ENCODE data around the gene PROP1.
"Not testable (repeated sequence)": the region's sequence is repeated elsewhere in the genome, so short reads cannot be mapped to it uniquely, and the experiment has no call there.

Gene PROP1

GRCh38 chr5:177982956-177983355 is 13.1 kb downstream of the PROP1 start:
- H3K4me1 ChIP-seq (ENCODE audit: control insufficient read depth, insufficient read depth, low read length) = no peaks in the 10 kb centered on the region
- WGBS, 2 experiments = 92 to 93% methylated on average over 5 of the region's 5 CpGs
- peaks cover 45% of the 10 kb centered on the region for H3K27me3 ChIP-seq (ENCODE audit: control insufficient read depth, insufficient read depth, low read length, poor library complexity, severe bottlenecking)
- H3K36me3 ChIP-seq (ENCODE audit: control insufficient read depth, insufficient read depth, low read length) = no peaks in the 10 kb centered on the region
- H3K4me3 ChIP-seq (ENCODE audit: insufficient read depth, low read depth, low read length) = no peak overlapping the region
- no peak overlapping the region for H3K27ac ChIP-seq (ENCODE audit: insufficient read depth, low read depth, low read length, poor library complexity, severe bottlenecking)
- H3K9me3 ChIP-seq (ENCODE audit: control insufficient read depth, low read length) = no peaks in the 10 kb centered on the region

GRCh38 chr5:177982072-177982727 is 13.8 kb downstream of the PROP1 start:
- WGBS, 2 experiments = 50 to 53% methylated on average over 17 of the region's 17 CpGs
- no peak overlapping the region for H3K27ac ChIP-seq (ENCODE audit: insufficient read depth, low read depth, low read length, poor library complexity, severe bottlenecking)
- no peaks in the 10 kb centered on the region for H3K4me1 ChIP-seq (ENCODE audit: control insufficient read depth, insufficient read depth, low read length)
- H3K4me3 ChIP-seq (ENCODE audit: insufficient read depth, low read depth, low read length) = no peak overlapping the region
- no peaks in the 10 kb centered on the region for H3K36me3 ChIP-seq (ENCODE audit: control insufficient read depth, insufficient read depth, low read length)
- H3K9me3 ChIP-seq (ENCODE audit: control insufficient read depth, low read length) = no peaks in the 10 kb centered on the region
- peaks cover 45% of the 10 kb centered on the region for H3K27me3 ChIP-seq (ENCODE audit: control insufficient read depth, insufficient read depth, low read length, poor library complexity, severe bottlenecking)

- 86 to 87% methylated on average over 24 to 25 of the region's 26 CpGs for WGBS, 2 experiments
- H3K27ac ChIP-seq (ENCODE audit: insufficient read depth, low read depth, low read length, poor library complexity, severe bottlenecking) = no peak overlapping the region
Measured at GRCh38 chr5:177981296-177982071, 14.6 kb downstream of the PROP1 start.

GRCh38 chr5:177980743-177981151 is 15.3 kb downstream of the PROP1 start:
- Histone ChIP-seq H3K27me3 (ENCODE audit: control insufficient read depth, insufficient read depth, low read length, poor library complexity, severe bottlenecking) (peaks cover 35% of the 10 kb centered on the region), H3K36me3 (ENCODE audit: control insufficient read depth, insufficient read depth, low read length) (no peaks in the 10 kb centered on the region), H3K4me3 (ENCODE audit: insufficient read depth, low read depth, low read length) (no peak overlapping the region), H3K27ac (ENCODE audit: insufficient read depth, low read depth, low read length, poor library complexity, severe bottlenecking) (no peak overlapping the region), H3K4me1 (ENCODE audit: control insufficient read depth, insufficient read depth, low read length) (no peaks in the 10 kb centered on the region), H3K9me3 (ENCODE audit: control insufficient read depth, low read length) (no peaks in the 10 kb centered on the region)
- WGBS, 2 experiments = 70 to 71% methylated on average over 10 of the region's 10 CpGs

More at GRCh38 chr5:177981296-177982071, 14.6 kb downstream of the PROP1 start:
- H3K27me3 ChIP-seq (ENCODE audit: control insufficient read depth, insufficient read depth, low read length, poor library complexity, severe bottlenecking) = peaks cover 43% of the 10 kb centered on the region
- no peaks in the 10 kb centered on the region for H3K9me3 ChIP-seq (ENCODE audit: control insufficient read depth, low read length)
- no peak overlapping the region for H3K4me3 ChIP-seq (ENCODE audit: insufficient read depth, low read depth, low read length)
- H3K36me3 ChIP-seq (ENCODE audit: control insufficient read depth, insufficient read depth, low read length) = no peaks in the 10 kb centered on the region
- H3K4me1 ChIP-seq (ENCODE audit: control insufficient read depth, insufficient read depth, low read length) = no peaks in the 10 kb centered on the region

- H3K36me3 ChIP-seq (ENCODE audit: control insufficient read depth, insufficient read depth, low read length) = not testable (repeated sequence)
Measured at GRCh38 chr5:177977600-177977999, 18.4 kb downstream of the PROP1 start.

GRCh38 chr5:177973066-177973635 is 22.9 kb downstream of the PROP1 start:
- Histone ChIP-seq H3K4me1 (ENCODE audit: control insufficient read depth, insufficient read depth, low read length) (no peaks in the 10 kb centered on the region), H3K27ac (ENCODE audit: insufficient read depth, low read depth, low read length, poor library complexity, severe bottlenecking) (no peak overlapping the region), H3K36me3 (ENCODE audit: control insufficient read depth, insufficient read depth, low read length) (no peaks in the 10 kb centered on the region), H3K4me3 (ENCODE audit: insufficient read depth, low read depth, low read length) (no peak overlapping the region), H3K9me3 (ENCODE audit: control insufficient read depth, low read length) (no peaks in the 10 kb centered on the region), H3K27me3 (ENCODE audit: control insufficient read depth, insufficient read depth, low read length, poor library complexity, severe bottlenecking) (no peaks in the 10 kb centered on the region)
- WGBS, 2 experiments = 88 to 96% methylated on average over 5 of the region's 5 CpGs

More at GRCh38 chr5:177977600-177977999, 18.4 kb downstream of the PROP1 start:
- H3K27ac ChIP-seq (ENCODE audit: insufficient read depth, low read depth, low read length, poor library complexity, severe bottlenecking); H3K27me3 ChIP-seq (ENCODE audit: control insufficient read depth, insufficient read depth, low read length, poor library complexity, severe bottlenecking); H3K4me1 ChIP-seq (ENCODE audit: control insufficient read depth, insufficient read depth, low read length); H3K4me3 ChIP-seq (ENCODE audit: insufficient read depth, low read depth, low read length); H3K9me3 ChIP-seq (ENCODE audit: control insufficient read depth, low read length): not testable (repeated sequence)
- 65 to 76% methylated on average over 2 to 3 of the region's 8 CpGs for WGBS, 2 experiments

GRCh38 chr5:177972613-177973012 is 23.4 kb downstream of the PROP1 start:
- H3K27me3 ChIP-seq (ENCODE audit: control insufficient read depth, insufficient read depth, low read length, poor library complexity, severe bottlenecking) = no peaks in the 10 kb centered on the region
- H3K4me3 ChIP-seq (ENCODE audit: insufficient read depth, low read depth, low read length) = no peak overlapping the region
- no peaks in the 10 kb centered on the region for H3K36me3 ChIP-seq (ENCODE audit: control insufficient read depth, insufficient read depth, low read length)
- 95 to 97% methylated on average over 4 of the region's 4 CpGs for WGBS, 2 experiments
- H3K4me1 ChIP-seq (ENCODE audit: control insufficient read depth, insufficient read depth, low read length) = no peaks in the 10 kb centered on the region
- no peaks in the 10 kb centered on the region for H3K9me3 ChIP-seq (ENCODE audit: control insufficient read depth, low read length)
- no peak overlapping the region for H3K27ac ChIP-seq (ENCODE audit: insufficient read depth, low read depth, low read length, poor library complexity, severe bottlenecking)

- H3K27ac ChIP-seq (ENCODE audit: insufficient read depth, low read depth, low read length, poor library complexity, severe bottlenecking); H3K4me1 ChIP-seq (ENCODE audit: control insufficient read depth, insufficient read depth, low read length); H3K27me3 ChIP-seq (ENCODE audit: control insufficient read depth, insufficient read depth, low read length, poor library complexity, severe bottlenecking); H3K4me3 ChIP-seq (ENCODE audit: insufficient read depth, low read depth, low read length); H3K36me3 ChIP-seq (ENCODE audit: control insufficient read depth, insufficient read depth, low read length); H3K9me3 ChIP-seq (ENCODE audit: control insufficient read depth, low read length): not testable (repeated sequence)
- WGBS, 2 experiments = 94 to 97% methylated on average over 10 of the region's 10 CpGs
Measured at GRCh38 chr5:177972014-177972413, 24.0 kb downstream of the PROP1 start.

GRCh38 chr5:177968661-177969211 is 27.3 kb downstream of the PROP1 start:
- Histone ChIP-seq H3K9me3 (ENCODE audit: control insufficient read depth, low read length) (no peaks in the 10 kb centered on the region), H3K4me3 (ENCODE audit: insufficient read depth, low read depth, low read length) (no peak overlapping the region), H3K36me3 (ENCODE audit: control insufficient read depth, insufficient read depth, low read length) (no peaks in the 10 kb centered on the region), H3K4me1 (ENCODE audit: control insufficient read depth, insufficient read depth, low read length) (no peaks in the 10 kb centered on the region), H3K27ac (ENCODE audit: insufficient read depth, low read depth, low read length, poor library complexity, severe bottlenecking) (no peak overlapping the region), H3K27me3 (ENCODE audit: control insufficient read depth, insufficient read depth, low read length, poor library complexity, severe bottlenecking) (no peaks in the 10 kb centered on the region)
- 93 to 96% methylated on average over 8 of the region's 8 CpGs for WGBS, 2 experiments

- H3K9me3 ChIP-seq (ENCODE audit: control insufficient read depth, low read length) = no peaks in the 10 kb centered on the region
Measured at GRCh38 chr5:177967221-177967887, 28.7 kb downstream of the PROP1 start.

More at GRCh38 chr5:177967221-177967887, 28.7 kb downstream of the PROP1 start:
- H3K4me1 ChIP-seq (ENCODE audit: control insufficient read depth, insufficient read depth, low read length) = no peaks in the 10 kb centered on the region
- H3K4me3 ChIP-seq (ENCODE audit: insufficient read depth, low read depth, low read length) = no peak overlapping the region
- 93% methylated on average over 8 of the region's 9 CpGs for WGBS, 2 experiments
- H3K36me3 ChIP-seq (ENCODE audit: control insufficient read depth, insufficient read depth, low read length) = no peaks in the 10 kb centered on the region
- H3K27me3 ChIP-seq (ENCODE audit: control insufficient read depth, insufficient read depth, low read length, poor library complexity, severe bottlenecking) = no peaks in the 10 kb centered on the region
- no peak overlapping the region for H3K27ac ChIP-seq (ENCODE audit: insufficient read depth, low read depth, low read length, poor library complexity, severe bottlenecking)

Data from ectodermal cell (in vitro differentiated cells).